ENCODE measurements around the gene POLR2H. TPM values are rescaled to one million over a fixed set of nuclear protein-coding genes. Genes with fewer than 3 reads are reported as not detected.

Gene POLR2H
- total RNA-seq, 4 donors from 2014 or later = 65.1 to 181 (median 95.3) TPM

GRCh38 chr3:184399410-184399809 lies 37.9 kb downstream of the POLR2H start:
- 12 to 13% methylated on average over 9 of the region's 9 CpGs for WGBS, 2 donors
- H3K27ac ChIP-seq = no peak overlapping the region
- peak in 1 of 2 donors; percentile 52 for DNase-seq (ENCODE audit: low spot score in 2 of 2)
- H3K4me3 ChIP-seq = no peak overlapping the region
- H3K4me1 ChIP-seq = no peaks in the 10 kb centered on the region
- no peaks in the 10 kb centered on the region for H3K9me3 ChIP-seq
- peaks cover 0 to 11% of the 10 kb centered on the region in 2 donors for H3K27me3 ChIP-seq
- no peaks in the 10 kb centered on the region for H3K36me3 ChIP-seq
- TF ChIP-seq CTCF (IDR thresholded peaks at IDR 0.05) (no peak), POLR2A (IDR thresholded peaks at IDR 0.05) (no peak), EP300 (IDR thresholded peaks at IDR 0.05) (no peak)

DNA sequence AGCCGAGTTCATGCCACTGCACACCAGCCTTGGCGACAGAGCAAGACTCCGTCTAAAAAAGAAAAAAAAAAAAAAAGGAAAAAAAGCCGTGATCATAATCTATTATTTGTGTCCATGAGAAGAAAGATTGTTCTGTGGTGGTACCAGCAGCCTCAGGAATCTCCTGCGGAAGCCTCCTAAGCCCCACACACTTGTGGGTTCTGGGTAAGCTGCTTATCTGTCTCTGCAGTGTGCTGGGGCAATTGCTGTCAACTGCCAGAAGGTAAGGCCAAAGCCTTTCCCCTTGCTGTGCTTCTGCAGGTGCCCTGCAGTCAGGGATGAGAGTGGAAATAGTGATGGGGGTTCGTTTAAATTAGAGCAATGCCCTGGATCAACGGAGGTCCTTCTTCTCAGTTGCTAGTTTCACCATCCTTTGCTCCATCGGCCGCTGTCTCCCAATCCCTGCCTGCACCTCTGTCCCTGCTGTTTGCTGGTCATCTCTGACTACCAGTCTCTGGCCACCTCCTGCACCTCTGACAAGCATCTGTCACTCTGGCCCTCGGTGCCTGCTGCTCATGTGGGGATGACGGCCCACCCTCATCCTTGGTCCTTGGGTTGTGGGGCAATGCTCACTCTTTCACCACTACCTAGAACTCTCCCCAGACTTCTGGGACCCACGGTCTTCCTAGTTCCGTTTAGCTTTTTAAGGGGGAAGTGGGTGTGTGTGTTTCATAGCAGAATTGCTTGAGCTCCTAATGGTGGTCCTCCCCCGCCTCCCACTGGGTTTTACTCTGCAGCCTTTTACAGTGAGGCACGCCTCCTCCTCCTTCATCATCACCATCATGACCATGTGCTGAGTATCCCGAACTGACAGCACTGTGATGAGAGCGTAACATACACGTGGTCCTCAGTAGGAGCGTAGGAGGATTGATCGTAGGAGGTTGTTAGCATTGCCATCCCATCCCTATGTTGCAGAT lies 43.8 kb downstream of the POLR2H start:
- WGBS, 2 donors = 67 to 73% methylated on average over 20 of the region's 20 CpGs
- TF ChIP-seq EP300 (IDR thresholded peaks at IDR 0.05) (no peak), POLR2A (IDR thresholded peaks at IDR 0.05) (no peak), CTCF (IDR thresholded peaks at IDR 0.05) (no peak)
- no peaks in the 10 kb centered on the region for H3K36me3 ChIP-seq
- H3K4me3 ChIP-seq = no peak overlapping the region
- H3K9me3 ChIP-seq = no peaks in the 10 kb centered on the region
- peaks cover 0 to 8% of the 10 kb centered on the region in 2 donors for H3K27me3 ChIP-seq
- no peak for DNase-seq (ENCODE audit: low spot score in 2 of 2)
- H3K4me1 ChIP-seq = no peaks in the 10 kb centered on the region
- no peak overlapping the region for H3K27ac ChIP-seq

DNA sequence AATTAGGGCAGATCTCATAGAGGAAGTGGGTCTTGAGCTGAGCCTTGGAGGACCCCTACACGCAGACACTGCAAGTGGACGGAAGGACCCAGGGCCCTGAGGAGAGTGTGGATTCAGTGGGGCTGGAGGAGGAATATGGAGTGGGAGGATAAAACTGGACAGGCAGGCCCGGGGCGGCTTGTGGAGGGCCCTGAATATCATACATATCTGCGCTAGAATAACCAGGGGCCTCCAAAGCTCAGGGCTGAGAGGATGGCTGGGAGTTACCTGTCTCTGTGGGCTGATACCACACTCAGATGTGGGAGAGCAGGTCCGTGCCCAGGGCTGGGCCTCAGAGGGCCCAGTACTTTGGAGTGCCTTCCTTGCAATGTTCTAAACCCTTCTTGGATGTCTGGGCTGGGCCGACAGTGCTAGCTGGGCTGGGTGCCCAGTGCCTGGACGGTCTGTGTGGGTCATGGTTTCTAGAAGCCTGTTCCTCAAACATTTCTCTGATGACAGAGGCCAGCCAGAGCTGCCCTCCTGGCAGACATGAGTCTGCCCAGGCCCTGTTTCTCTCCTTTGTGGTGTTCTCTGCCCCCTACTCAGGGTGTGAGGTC lies 47.9 kb downstream of the POLR2H start:
- H3K27ac ChIP-seq = no peak overlapping the region
- H3K27me3 ChIP-seq = no peaks in the 10 kb centered on the region
- WGBS, 2 donors = 78 to 82% methylated on average over 7 to 8 of the region's 8 CpGs
- H3K9me3 ChIP-seq = no peaks in the 10 kb centered on the region
- no peaks in the 10 kb centered on the region for H3K4me1 ChIP-seq
- no peak overlapping the region for H3K4me3 ChIP-seq
- no peak for DNase-seq (ENCODE audit: low spot score in 2 of 2)
- H3K36me3 ChIP-seq = no peaks in the 10 kb centered on the region
- TF ChIP-seq EP300 (IDR thresholded peaks at IDR 0.05) (no peak), POLR2A (IDR thresholded peaks at IDR 0.05) (no peak), CTCF (IDR thresholded peaks at IDR 0.05) (no peak)

- WGBS, 2 donors = 61 to 80% methylated on average over 7 to 12 of the region's 12 CpGs
- Histone ChIP-seq H3K36me3 (no peaks in the 10 kb centered on the region), H3K27ac (no peak overlapping the region), H3K9me3 (no peaks in the 10 kb centered on the region), H3K4me1 (no peaks in the 10 kb centered on the region), H3K4me3 (no peak overlapping the region), H3K27me3 (no peaks in the 10 kb centered on the region)
- no peak for DNase-seq (ENCODE audit: low spot score in 2 of 2)
- TF ChIP-seq EP300 (IDR thresholded peaks at IDR 0.05) = no peak
- TF ChIP-seq CTCF (IDR thresholded peaks at IDR 0.05) = no peak
- TF ChIP-seq POLR2A (IDR thresholded peaks at IDR 0.05) = no peak
Observed at GRCh38 chr3:184409946-184410500, 48.5 kb downstream of the POLR2H start.

Measured in tibial nerve (tissue), 4 donors.